AG04450 (cell line): ENCODE measurements around the gene UXT. TPM values are rescaled to one million over a fixed set of nuclear protein-coding genes. Genes with fewer than 3 reads are reported as not detected.

ENCODE experiments used
- CTCF ChIA-PET: fragments of 300-600, 350-600 bp; formaldehyde crosslinking; extraction: SDS; loops from one replicate; lab custom pipeline; 2022; ENCODE audit warnings: antibody characterized with exemption, inconsistent platforms; lab: Charles Lee
- POLR2A ChIA-PET: fragments of 350-600 bp; formaldehyde crosslinking; extraction: SDS; loops from one replicate; lab custom pipeline; 2021; ENCODE audit warnings: antibody characterized with exemption, inconsistent platforms; lab: Yijun Ruan, JAX
- DNase-seq: peaks from one replicate; pipeline ENCODE4 v3.0.0-alpha.2; 2011; ENCODE audit warnings: low read depth, low spot score
- H3K27ac ChIP-seq: one replicate; pipeline ENCODE4 v1.5.1; 2012; ENCODE audit warnings: low read depth, low read length, control low read depth
- H3K27me3 ChIP-seq: one replicate; pipeline ENCODE4 v1.6.0; 2012; ENCODE audit warnings: low read length; ENCODE audit not compliant: control insufficient read depth, insufficient read depth
- H3K4me3 ChIP-seq: 2 replicates; pipeline ENCODE4 v1.5.1; 2011; ENCODE audit warnings: mild to moderate bottlenecking, low read depth, low read length, control low read depth
- H3K9me3 ChIP-seq: 2 replicates; pipeline ENCODE4 v1.5.1; 2012; ENCODE audit warnings: low read length; ENCODE audit not compliant: control insufficient read depth, insufficient read depth
- polyA plus RNA-seq: library from polyadenylated mRNA; depleted of rRNA; stranded (reverse); fragments of >200 nt; gene quantifications from 2 replicates; pipeline ENCODE4 v1.2.3, GENCODE V29; 2011
- TF ChIP-seq, protein P1 (sequence below): IDR thresholded peaks from 2 replicates; pipeline ENCODE4 v1.5.1; 2011; ENCODE audit warnings: low read depth, low read length, control low read depth, inconsistent platforms

The UXT gene
- polyA plus RNA-seq, 1 experiment, result 96.1 TPM

DNA sequence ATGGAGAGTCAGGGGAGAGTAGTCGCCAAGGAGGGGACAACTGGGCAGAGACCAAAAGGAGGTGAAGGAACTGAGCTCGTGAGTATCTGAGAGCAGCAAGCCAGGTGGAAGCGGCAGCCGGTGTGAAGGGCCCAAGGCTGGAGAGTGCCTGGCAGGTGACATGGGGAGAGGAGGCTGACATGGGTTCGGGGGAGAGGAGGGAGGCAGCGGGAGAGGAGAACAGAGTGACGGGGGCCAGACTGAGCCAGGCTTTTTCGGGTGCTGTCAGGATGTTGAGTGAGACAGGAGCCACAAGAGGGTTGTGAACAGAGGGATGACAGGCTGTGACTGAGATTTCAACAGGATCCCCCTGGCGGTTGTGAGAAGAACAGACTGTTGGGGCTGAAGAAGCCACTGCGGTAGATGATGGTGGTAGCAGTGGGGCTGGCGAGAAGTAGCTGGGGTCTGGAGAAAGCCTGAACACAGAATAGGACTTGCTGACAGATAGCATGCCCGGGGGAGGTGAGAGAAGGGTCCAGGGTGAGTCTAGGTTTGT, 14.4 kb downstream of the UXT start:
- no peak overlapping the region for H3K4me3 ChIP-seq
- no peaks in the 10 kb centered on the region for H3K9me3 ChIP-seq
- H3K27me3 ChIP-seq, result no peaks in the 10 kb centered on the region
- H3K27ac ChIP-seq, result no peak overlapping the region
- ChIA-PET CTCF (interaction anchor here (0.5 to 3.1 kb wide), 21 partner anchors 8 to 199 kb away, joined by 3 to 36 read pairs (median 6); partner anchors contain the start of gene ARAF), POLR2A (no interaction called here)
- TF ChIP-seq, protein P1, sequence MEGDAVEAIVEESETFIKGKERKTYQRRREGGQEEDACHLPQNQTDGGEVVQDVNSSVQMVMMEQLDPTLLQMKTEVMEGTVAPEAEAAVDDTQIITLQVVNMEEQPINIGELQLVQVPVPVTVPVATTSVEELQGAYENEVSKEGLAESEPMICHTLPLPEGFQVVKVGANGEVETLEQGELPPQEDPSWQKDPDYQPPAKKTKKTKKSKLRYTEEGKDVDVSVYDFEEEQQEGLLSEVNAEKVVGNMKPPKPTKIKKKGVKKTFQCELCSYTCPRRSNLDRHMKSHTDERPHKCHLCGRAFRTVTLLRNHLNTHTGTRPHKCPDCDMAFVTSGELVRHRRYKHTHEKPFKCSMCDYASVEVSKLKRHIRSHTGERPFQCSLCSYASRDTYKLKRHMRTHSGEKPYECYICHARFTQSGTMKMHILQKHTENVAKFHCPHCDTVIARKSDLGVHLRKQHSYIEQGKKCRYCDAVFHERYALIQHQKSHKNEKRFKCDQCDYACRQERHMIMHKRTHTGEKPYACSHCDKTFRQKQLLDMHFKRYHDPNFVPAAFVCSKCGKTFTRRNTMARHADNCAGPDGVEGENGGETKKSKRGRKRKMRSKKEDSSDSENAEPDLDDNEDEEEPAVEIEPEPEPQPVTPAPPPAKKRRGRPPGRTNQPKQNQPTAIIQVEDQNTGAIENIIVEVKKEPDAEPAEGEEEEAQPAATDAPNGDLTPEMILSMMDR, result peak; percentile 61
- no peak for DNase-seq

DNA sequence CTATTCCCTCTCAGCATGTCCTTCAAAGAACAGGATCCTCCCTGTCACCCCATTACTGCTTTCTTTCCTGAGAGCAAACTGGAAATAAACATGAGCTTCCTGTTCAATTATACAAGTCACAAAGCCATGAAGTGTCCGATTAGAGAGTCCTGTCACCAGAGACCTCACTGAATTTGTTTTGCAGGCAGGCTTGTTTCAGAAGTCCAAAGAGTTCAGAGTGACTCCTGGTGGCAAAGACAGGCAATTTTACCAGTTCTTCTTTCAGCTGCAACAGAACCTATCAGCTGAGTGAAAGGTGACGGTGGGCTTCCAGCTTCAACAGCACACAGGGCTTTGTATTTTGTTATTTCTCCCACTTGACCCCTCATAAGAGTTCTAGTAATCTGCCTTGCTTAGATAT, 15.1 kb downstream of the UXT start:
- Histone ChIP-seq H3K4me3 (no peak overlapping the region), H3K27me3 (no peaks in the 10 kb centered on the region), H3K9me3 (no peaks in the 10 kb centered on the region), H3K27ac (no peak overlapping the region)
- POLR2A ChIA-PET, result no interaction called here
- CTCF ChIA-PET, result interaction anchor here (0.6 to 3.1 kb wide), 19 partner anchors 8 to 200 kb away, joined by 3 to 36 read pairs (median 6); partner anchors contain the start of gene ARAF
- TF ChIP-seq, protein P1, result peak; percentile 55
- DNase-seq, result no peak

GRCh38 chrX:47638816-47639215, 20.2 kb downstream of the UXT start:
- H3K4me3 ChIP-seq, result no peak overlapping the region
- H3K27ac ChIP-seq, result no peak overlapping the region
- ChIA-PET CTCF (interaction anchor here (1.0 kb wide), 1 partner anchor 141 kb away, joined by 5 read pairs; no protein-coding TSS in a partner anchor), POLR2A (no interaction called here)
- no peak for DNase-seq
- no peaks in the 10 kb centered on the region for H3K27me3 ChIP-seq
- no peaks in the 10 kb centered on the region for H3K9me3 ChIP-seq
- TF ChIP-seq, protein P1, result no peak

GRCh38 chrX:47637546-47638195, 21.3 kb downstream of the UXT start:
- Histone ChIP-seq H3K27ac (no peak overlapping the region), H3K9me3 (no peaks in the 10 kb centered on the region), H3K27me3 (no peaks in the 10 kb centered on the region), H3K4me3 (no peak overlapping the region)
- no peak for DNase-seq
- TF ChIP-seq, protein P1, result no peak
- ChIA-PET CTCF (interaction anchor here (1.0 kb wide), 1 partner anchor 140 kb away, joined by 5 read pairs; no protein-coding TSS in a partner anchor), POLR2A (no interaction called here)
